ENCODE results near the gene CDT1.

The CDT1 gene

DNA sequence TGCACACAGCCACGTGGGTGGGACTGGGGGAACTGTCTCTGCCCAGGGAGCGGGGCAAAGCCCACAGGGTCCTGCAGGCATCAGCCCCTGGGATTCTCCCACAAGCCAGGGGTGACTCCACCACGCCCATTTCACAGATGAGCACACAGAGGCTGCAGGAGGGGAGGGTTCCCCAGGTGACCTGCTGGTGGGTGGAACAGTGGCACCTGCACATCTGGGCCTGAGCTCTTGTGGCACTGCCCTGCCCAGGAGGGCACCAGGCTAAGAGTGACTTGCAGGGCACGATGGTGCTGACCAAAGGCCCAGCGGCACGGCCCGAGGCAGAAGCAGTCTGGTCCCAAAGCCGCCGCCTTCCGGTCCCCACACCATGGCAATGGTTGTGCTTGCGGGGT lies 42.5 kb upstream of the CDT1 start:
- H3K9ac ChIP-seq (ENCODE audit: low read depth, low read length): no peak overlapping the region
- no peak overlapping the region for H3K27ac ChIP-seq (ENCODE audit: low read depth, low read length)
- H3K4me3 ChIP-seq (ENCODE audit: low read length): no peak overlapping the region
- no peaks in the 10 kb centered on the region for H3K27me3 ChIP-seq (ENCODE audit: insufficient read depth, low read length)
- WGBS: 90% methylated on average over 11 of the region's 11 CpGs
- no peaks in the 10 kb centered on the region for H3K36me3 ChIP-seq (ENCODE audit: insufficient read depth, low read length)
- no peaks in the 10 kb centered on the region for H3K9me3 ChIP-seq (ENCODE audit: insufficient read depth, low read depth, low read length)
- peaks cover 38% of the 10 kb centered on the region for H3K4me1 ChIP-seq (ENCODE audit: insufficient read depth, low read length)

DNA sequence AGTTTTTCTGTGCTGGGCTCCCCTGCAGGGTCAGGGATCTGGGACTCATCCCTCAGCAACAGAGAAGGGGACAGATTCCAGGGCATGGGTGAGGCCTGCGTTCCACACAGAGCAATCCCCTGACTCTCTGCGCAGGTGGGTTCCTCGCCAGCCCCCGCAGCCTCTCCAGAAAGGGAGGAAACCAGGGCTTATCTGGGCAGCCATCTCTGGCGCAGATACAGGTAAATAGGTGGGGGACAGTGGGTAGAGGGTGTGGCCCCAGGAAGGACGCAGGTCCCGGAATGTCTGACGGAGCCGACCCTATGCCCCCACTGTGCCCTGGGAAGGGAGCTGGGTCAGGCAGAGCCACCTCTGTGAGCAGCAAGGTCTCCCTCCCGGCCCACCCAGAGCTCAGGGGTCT lies 41.8 kb upstream of the CDT1 start:
- 88% methylated on average over 10 of the region's 10 CpGs for WGBS
- no peak overlapping the region for H3K9ac ChIP-seq (ENCODE audit: low read depth, low read length)
- peaks cover 38% of the 10 kb centered on the region for H3K4me1 ChIP-seq (ENCODE audit: insufficient read depth, low read length)
- H3K9me3 ChIP-seq (ENCODE audit: insufficient read depth, low read depth, low read length): no peaks in the 10 kb centered on the region
- no peaks in the 10 kb centered on the region for H3K27me3 ChIP-seq (ENCODE audit: insufficient read depth, low read length)
- H3K4me3 ChIP-seq (ENCODE audit: low read length): no peak overlapping the region
- no peak overlapping the region for H3K27ac ChIP-seq (ENCODE audit: low read depth, low read length)
- H3K36me3 ChIP-seq (ENCODE audit: insufficient read depth, low read length): no peaks in the 10 kb centered on the region

DNA sequence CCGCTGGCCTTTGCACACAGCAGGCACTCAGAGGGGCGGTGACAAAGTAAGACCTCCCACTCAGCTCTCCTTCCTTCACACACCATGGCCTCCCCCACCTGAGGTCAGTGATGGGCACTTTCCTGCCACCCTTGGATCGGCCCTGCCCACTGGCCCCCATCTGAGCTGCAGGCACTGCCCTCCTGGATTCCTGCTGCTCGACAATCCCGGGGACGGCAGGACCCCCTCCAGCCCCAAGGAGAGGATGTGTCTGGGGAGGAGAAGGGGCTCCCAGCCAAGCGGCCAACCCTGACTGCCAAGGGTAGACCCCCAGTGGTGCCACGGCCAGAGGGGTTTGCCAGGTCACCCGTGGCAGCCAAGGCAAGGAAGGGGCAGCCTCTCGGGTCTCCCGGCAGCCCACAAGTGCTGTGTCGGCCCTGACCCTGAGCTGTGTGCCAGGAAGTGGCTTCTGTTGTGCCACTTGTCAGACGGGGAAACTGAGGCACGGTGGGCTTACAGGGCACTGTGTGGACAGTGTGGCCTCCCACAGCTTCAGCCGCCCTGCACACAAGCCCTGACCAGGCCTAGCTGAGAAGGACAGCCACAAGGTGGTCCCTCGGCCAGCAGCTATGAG lies 41.2 kb upstream of the CDT1 start:
- Histone ChIP-seq H3K27ac (ENCODE audit: low read depth, low read length) (no peak overlapping the region), H3K4me3 (ENCODE audit: low read length) (no peak overlapping the region), H3K4me1 (ENCODE audit: insufficient read depth, low read length) (peaks cover 38% of the 10 kb centered on the region), H3K9ac (ENCODE audit: low read depth, low read length) (no peak overlapping the region), H3K27me3 (ENCODE audit: insufficient read depth, low read length) (no peaks in the 10 kb centered on the region), H3K36me3 (ENCODE audit: insufficient read depth, low read length) (no peaks in the 10 kb centered on the region), H3K9me3 (ENCODE audit: insufficient read depth, low read depth, low read length) (no peaks in the 10 kb centered on the region)
- WGBS: 83% methylated on average over 16 of the region's 16 CpGs

DNA sequence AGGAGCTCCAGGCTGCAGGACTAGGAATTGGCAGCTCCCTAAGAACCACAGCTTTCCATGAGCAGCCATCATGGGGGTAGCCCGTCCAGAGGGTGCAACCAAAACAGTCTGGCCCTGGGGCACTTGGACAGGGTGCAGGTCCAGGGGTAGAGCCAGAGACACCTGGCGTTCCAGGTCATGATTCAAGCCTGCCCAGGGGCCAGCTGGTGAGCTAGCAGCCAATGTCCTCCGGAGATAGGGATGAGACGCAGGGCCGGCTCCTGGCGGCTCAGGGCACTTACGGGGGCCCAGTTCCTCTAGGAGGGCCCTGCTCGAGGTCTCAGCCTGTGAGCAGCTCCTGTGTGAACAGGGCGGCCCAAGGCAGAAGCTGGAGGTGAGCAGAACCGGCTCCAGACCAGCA lies 40.6 kb upstream of the CDT1 start:
- Histone ChIP-seq H3K4me1 (ENCODE audit: insufficient read depth, low read length) (peaks cover 43% of the 10 kb centered on the region), H3K27me3 (ENCODE audit: insufficient read depth, low read length) (no peaks in the 10 kb centered on the region), H3K9ac (ENCODE audit: low read depth, low read length) (0 out of 2 replicates have a peak overlapping the region, but pooled peaks have one; percentile 11), H3K9me3 (ENCODE audit: insufficient read depth, low read depth, low read length) (no peaks in the 10 kb centered on the region), H3K27ac (ENCODE audit: low read depth, low read length) (peak overlapping the region; percentile 67), H3K4me3 (ENCODE audit: low read length) (no peak overlapping the region), H3K36me3 (ENCODE audit: insufficient read depth, low read length) (no peaks in the 10 kb centered on the region)
- WGBS: 74% methylated on average over 10 of the region's 10 CpGs

DNA sequence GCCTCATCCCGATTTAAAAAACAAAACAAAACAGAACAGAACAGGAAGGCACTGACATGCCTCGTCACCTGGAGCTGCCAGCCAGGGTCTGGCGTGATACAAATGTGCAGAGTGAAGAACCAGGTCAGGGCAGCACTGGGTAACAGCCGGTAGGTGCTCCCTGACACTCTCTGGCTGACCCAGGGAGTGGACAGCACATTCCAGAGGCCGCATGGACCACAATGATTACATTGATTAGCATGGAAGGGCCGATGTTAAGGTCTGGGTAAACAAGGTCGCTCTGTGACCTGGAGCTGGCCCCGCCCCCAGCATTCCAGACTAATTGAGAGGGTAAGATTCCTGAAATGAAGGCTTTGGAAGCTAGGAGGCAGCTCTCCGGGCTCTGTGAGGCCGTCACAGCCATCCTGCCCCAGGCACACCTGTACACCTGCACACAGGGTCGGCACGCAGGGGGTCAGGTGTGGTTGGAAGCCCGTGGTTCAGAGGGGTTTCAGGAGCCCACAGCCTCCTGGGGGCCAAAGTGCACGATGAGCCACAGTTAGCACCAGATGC lies 40.0 kb upstream of the CDT1 start:
- no peaks in the 10 kb centered on the region for H3K36me3 ChIP-seq (ENCODE audit: insufficient read depth, low read length)
- peaks cover 50% of the 10 kb centered on the region for H3K4me1 ChIP-seq (ENCODE audit: insufficient read depth, low read length)
- H3K27ac ChIP-seq (ENCODE audit: low read depth, low read length): peak overlapping the region; percentile 72
- 29% methylated on average over 14 of the region's 14 CpGs for WGBS
- no peaks in the 10 kb centered on the region for H3K27me3 ChIP-seq (ENCODE audit: insufficient read depth, low read length)
- 0 out of 2 replicates have a peak overlapping the region, but pooled peaks have one; percentile 11 for H3K9ac ChIP-seq (ENCODE audit: low read depth, low read length)
- no peaks in the 10 kb centered on the region for H3K9me3 ChIP-seq (ENCODE audit: insufficient read depth, low read depth, low read length)
- H3K4me3 ChIP-seq (ENCODE audit: low read length): no peak overlapping the region

DNA sequence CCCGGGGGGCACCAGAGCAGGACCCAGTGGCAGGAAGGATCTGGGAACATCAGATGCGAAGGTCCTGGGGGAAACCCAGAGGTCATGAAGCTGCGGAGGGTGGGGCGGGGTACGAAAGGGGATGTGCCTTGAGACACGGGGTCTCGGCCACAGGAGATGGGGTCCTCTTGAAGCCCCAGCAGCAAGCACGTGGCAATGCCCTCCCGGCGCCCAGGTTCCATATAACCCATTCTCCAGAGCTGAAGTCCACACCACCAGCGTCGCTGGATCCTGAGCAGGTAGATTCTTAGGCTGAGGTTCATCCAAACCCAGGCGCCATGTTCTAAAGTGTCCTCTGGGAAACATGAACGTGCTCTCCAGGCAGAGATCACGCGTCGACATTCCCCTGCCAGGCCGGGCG lies 39.5 kb upstream of the CDT1 start:
- no peaks in the 10 kb centered on the region for H3K9me3 ChIP-seq (ENCODE audit: insufficient read depth, low read depth, low read length)
- peak overlapping the region; percentile 72; the same call in 1 of the 2 replicates for H3K27ac ChIP-seq (ENCODE audit: low read depth, low read length)
- H3K4me3 ChIP-seq (ENCODE audit: low read length): no peak overlapping the region
- 90% methylated on average over 19 of the region's 19 CpGs for WGBS
- H3K4me1 ChIP-seq (ENCODE audit: insufficient read depth, low read length): peaks cover 47% of the 10 kb centered on the region
- H3K36me3 ChIP-seq (ENCODE audit: insufficient read depth, low read length): no peaks in the 10 kb centered on the region
- no peak overlapping the region for H3K9ac ChIP-seq (ENCODE audit: low read depth, low read length)
- no peaks in the 10 kb centered on the region for H3K27me3 ChIP-seq (ENCODE audit: insufficient read depth, low read length)

DNA sequence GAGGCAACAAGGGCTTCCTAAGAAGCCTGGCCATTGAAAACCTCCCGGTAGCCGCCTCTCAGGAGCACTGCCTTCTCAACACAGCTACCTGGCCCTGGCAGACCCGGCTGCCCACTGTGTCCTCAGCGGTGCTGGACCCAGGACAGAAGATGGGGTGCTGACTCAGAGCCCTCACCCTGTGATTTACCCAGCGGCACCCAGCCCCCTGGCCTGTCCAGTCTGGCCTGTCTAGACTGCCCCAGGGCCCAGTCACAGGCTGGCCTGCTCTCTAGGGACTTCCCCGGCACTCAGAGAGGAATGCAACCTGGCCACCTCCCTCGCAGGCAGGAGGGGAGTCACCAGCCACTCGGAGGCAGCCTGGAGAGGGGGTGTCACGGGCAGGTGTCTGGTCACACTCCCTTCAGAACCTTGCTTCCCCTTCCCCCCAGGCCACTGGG lies 38.7 kb upstream of the CDT1 start:
- Histone ChIP-seq H3K27me3 (ENCODE audit: insufficient read depth, low read length) (no peaks in the 10 kb centered on the region), H3K36me3 (ENCODE audit: insufficient read depth, low read length) (no peaks in the 10 kb centered on the region), H3K27ac (ENCODE audit: low read depth, low read length) (no peak overlapping the region), H3K9ac (ENCODE audit: low read depth, low read length) (no peak overlapping the region), H3K4me3 (ENCODE audit: low read length) (no peak overlapping the region), H3K9me3 (ENCODE audit: insufficient read depth, low read depth, low read length) (no peaks in the 10 kb centered on the region), H3K4me1 (ENCODE audit: insufficient read depth, low read length) (peaks cover 46% of the 10 kb centered on the region)
- 83% methylated on average over 8 of the region's 9 CpGs for WGBS

DNA sequence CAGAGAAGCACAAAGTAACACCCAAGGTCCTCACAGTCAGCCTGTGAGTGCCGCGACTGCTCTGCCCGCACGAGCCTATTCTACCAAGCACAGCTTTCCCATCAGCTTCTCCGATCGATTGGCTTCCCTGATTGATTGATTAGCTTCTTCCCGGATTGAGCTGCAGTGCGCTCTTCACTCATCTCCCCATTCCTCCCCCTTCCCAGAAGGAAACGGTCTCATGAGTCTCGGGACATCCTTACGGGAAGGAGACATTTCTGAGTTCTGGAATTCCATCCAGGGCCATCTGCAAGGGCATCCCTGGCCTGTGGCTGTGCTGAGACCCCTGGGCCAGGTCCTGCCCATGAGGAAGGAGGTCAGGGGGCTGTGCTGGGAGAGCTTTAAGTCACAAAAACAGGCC lies 36.6 kb upstream of the CDT1 start:
- peaks cover 59% of the 10 kb centered on the region for H3K4me1 ChIP-seq (ENCODE audit: insufficient read depth, low read length)

DNA sequence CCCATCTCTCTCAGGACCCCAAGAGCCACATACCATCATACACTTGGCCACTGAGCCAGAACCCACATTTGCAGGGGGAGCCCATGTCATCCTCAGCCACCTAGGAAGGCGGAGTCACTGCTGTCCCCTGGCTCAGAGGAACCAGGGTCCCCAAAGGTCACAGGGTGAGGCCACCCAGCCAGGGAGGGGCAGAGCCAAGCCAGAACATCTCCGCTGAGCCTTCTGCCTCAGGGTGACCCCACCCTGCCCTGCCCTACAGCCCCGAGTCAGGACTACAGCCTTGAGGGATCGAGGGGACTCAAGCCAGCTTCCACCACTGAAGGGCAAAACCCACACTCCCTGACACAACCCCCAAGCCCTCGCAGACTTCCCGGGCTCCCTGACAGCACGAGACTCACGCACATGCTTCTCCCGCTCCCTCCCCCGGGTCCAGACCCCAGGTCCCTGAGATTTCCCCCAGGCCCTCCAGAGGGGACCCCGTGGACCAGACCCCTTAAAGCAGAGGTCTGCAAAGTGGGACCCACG lies 36.0 kb upstream of the CDT1 start:
- Histone ChIP-seq H3K9ac (ENCODE audit: low read depth, low read length) (no peak overlapping the region), H3K36me3 (ENCODE audit: insufficient read depth, low read length) (no peaks in the 10 kb centered on the region), H3K9me3 (ENCODE audit: insufficient read depth, low read depth, low read length) (no peaks in the 10 kb centered on the region), H3K4me1 (ENCODE audit: insufficient read depth, low read length) (peaks cover 55% of the 10 kb centered on the region), H3K4me3 (ENCODE audit: low read length) (no peak overlapping the region), H3K27ac (ENCODE audit: low read depth, low read length) (no peak overlapping the region), H3K27me3 (ENCODE audit: insufficient read depth, low read length) (peaks cover 8% of the 10 kb centered on the region; the same call in 1 of the 2 replicates)
- 85% methylated on average over 12 of the region's 12 CpGs for WGBS

More for the DNA sequence above, 36.6 kb upstream of the CDT1 start:
- WGBS: 89% methylated on average over 11 of the region's 11 CpGs
- H3K9me3 ChIP-seq (ENCODE audit: insufficient read depth, low read depth, low read length): no peaks in the 10 kb centered on the region
- H3K27me3 ChIP-seq (ENCODE audit: insufficient read depth, low read length): peaks cover 8% of the 10 kb centered on the region; the same call in 1 of the 2 replicates
- H3K9ac ChIP-seq (ENCODE audit: low read depth, low read length): no peak overlapping the region
- H3K27ac ChIP-seq (ENCODE audit: low read depth, low read length): no peak overlapping the region
- no peak overlapping the region for H3K4me3 ChIP-seq (ENCODE audit: low read length)
- no peaks in the 10 kb centered on the region for H3K36me3 ChIP-seq (ENCODE audit: insufficient read depth, low read length)

DNA sequence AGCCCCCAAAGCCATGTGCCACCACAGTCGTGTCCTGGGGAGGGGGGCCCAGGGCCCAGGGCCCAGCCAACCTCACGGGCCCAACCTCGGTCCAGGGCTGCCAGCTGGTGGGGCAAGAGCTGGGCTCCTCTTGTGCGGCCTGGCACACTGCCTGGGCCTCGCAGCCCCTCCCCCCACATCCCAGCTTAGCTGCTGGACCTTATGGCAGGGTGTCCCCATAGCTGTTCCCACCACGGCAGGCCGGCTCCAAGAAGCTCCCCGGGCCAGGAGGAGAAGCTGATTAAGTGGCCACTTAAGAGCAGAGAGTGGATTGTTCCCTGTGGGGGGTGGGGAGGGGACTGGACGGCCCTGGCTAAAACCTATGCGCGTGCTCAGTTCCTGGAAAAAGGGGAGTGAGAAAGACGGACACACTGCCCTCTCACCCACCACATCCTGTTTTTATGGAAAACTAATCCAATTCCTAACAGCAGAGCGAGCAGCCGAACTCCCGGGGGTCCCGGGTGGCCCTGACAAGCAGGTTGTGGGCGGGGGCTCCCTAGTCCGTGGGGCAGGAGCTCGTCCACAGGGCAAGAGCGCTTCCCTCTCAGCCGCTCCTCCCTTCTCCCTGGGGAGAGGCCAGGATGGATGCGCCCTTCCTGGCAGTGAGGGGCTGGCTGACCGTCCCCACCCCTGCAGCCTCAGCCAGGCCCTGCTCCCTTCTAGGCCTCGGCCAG lies 35.4 kb upstream of the CDT1 start:
- Histone ChIP-seq H3K27ac (ENCODE audit: low read depth, low read length) (no peak overlapping the region), H3K4me1 (ENCODE audit: insufficient read depth, low read length) (peaks cover 52% of the 10 kb centered on the region)
- WGBS: 69% methylated on average over 22 of the region's 24 CpGs

More for the DNA sequence above, 35.4 kb upstream of the CDT1 start:
- Histone ChIP-seq H3K27me3 (ENCODE audit: insufficient read depth, low read length) (peaks cover 8% of the 10 kb centered on the region; the same call in 1 of the 2 replicates), H3K9ac (ENCODE audit: low read depth, low read length) (no peak overlapping the region), H3K9me3 (ENCODE audit: insufficient read depth, low read depth, low read length) (no peaks in the 10 kb centered on the region), H3K4me3 (ENCODE audit: low read length) (no peak overlapping the region), H3K36me3 (ENCODE audit: insufficient read depth, low read length) (no peaks in the 10 kb centered on the region)
